HG03039 (cell line): ENCODE data around the gene IL15RA.
"Not testable (repeated sequence)": the region's sequence is repeated elsewhere in the genome, so short reads cannot be mapped to it uniquely, and the experiment has no call there.

ENCODE experiments used
- ATAC-seq: cut with Tn5 transposase; IDR thresholded peaks from one replicate; pipeline ENCODE4 v1.9.1; 2021; ENCODE audit warnings: mild to moderate bottlenecking, moderate library complexity; ENCODE audit not compliant: unreplicated experiment

The IL15RA gene

DNA sequence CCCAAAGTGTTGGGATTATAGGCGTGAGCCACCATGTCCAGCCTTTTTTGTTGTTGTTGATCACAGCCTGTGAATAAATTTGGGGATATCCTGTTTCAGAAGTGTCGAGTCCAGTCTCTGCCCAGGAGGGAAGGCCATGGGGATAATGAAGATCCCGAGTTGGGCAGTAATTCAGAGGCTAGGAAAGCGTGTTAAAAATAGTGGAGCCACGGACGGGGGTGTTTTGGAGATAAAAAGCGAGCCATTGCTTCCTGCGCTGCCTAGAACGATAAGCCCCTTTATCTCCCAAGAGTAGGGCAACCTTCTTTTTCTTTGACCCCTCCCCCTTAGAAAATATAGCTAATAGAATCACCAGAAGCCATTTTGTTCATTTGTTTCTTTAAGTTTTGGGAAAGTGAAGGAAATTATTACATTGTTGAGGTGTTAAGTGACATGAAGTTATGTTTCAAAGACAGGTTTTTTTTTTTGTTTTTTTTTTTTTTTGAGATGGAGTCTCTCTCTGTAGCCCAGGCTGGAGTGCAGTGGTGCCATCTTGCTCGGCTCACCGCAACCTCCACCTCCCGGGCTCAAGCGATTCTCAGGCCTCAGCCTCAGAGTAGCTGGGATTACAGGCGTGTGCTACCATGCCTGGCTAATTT lies 43.3 kb downstream of the IL15RA start:
- ATAC-seq, result no peak

GRCh38 chr10:5932345-5932744 lies 45.0 kb downstream of the IL15RA start:
- ATAC-seq, result no peak

DNA sequence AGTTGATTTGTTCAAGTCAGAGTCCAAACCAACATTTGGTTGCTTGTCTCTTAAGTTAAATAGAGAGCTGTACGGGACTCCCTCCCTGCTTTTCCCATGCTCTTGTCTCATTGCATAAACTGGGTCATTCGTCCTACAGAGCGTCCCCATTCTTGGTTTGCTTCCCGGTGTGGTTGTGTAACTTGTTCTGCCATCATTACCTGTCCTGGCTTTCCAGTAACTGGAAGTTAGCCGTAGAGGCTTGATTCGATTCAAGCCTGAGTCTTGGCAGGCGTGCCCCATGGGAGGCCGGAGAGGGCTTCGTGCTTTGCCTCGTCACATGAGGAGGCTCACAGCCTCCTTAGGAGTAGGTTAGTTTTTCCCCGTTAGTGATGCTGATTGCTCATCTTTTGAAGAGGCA lies 47.1 kb downstream of the IL15RA start:
- no peak for ATAC-seq

- no peak for ATAC-seq
Observed at GRCh38 chr10:5929442-5929841, 47.9 kb downstream of the IL15RA start.

GRCh38 chr10:5927306-5927705 lies 50.0 kb downstream of the IL15RA start:
- no peak for ATAC-seq

DNA sequence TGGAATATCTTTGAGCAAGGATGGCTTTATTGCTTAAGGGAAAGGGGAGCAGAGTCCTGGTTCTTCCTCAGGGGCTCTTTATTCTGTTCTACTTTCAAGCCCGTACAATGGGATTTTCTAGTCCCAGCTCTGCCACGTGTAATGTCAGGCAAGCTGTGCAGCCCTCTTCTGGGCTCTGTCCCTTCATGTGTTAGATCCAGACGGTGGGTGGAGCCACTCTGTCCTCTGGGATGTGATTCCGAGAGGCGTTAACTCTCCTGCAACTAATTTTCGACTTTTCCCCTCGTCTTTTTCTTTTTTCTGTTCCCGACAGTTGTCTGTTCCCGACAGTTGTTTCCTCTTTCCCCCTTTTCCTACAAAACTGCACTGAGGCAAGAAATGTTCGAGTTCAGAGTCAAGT lies 52.5 kb downstream of the IL15RA start:
- ATAC-seq, result no peak

- no peak for ATAC-seq
Observed at GRCh38 chr10:5921746-5922145, 55.6 kb downstream of the IL15RA start.

GRCh38 chr10:5919568-5919967 lies 57.8 kb downstream of the IL15RA start:
- no peak for ATAC-seq

GRCh38 chr10:5918763-5919162 lies 58.6 kb downstream of the IL15RA start:
- no peak for ATAC-seq

- ATAC-seq, result no peak
Observed at GRCh38 chr10:5917305-5917704, 60.0 kb downstream of the IL15RA start.

- no peak for ATAC-seq
Observed at GRCh38 chr10:5915451-5915850, 61.9 kb downstream of the IL15RA start.

DNA sequence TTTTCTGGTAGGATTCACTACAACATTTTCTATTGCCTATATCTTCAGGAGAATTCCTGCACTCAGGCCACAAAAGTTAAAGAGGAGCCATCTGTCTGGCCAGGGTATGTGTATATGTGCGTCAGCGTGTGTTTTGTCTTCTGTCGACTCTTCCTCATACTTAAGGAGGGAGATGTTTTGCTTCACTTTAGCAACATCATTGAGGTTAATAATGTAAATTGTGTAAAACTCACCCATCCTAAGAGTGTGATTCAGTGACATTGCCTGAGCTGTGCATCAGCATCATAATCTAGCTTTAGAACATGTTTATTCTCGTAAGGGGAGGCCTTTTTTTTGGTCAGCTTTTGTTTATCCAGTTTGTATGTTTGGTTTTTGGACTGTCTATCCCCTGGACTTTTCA lies 63.6 kb downstream of the IL15RA start:
- ATAC-seq, result no peak

DNA sequence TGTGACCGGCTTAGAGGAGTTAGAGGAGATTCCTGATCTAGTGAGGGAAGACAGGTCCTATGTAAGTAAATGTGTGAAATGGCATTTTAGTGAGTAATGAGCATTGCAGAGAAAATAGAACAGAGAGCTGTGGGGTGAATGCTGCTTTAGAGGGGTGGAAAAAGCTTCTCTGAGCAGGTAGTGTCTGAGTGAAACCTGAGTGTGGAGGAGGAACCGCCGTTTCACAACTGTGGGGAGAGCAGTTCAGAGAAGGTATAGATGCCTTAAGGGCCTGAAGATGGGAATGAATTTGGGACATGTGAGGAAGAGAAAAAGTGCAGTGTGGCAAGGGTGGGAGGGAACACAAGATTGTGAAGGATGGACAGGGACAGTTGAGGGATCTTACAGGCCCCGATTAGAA lies 65.7 kb downstream of the IL15RA start:
- no peak for ATAC-seq

DNA sequence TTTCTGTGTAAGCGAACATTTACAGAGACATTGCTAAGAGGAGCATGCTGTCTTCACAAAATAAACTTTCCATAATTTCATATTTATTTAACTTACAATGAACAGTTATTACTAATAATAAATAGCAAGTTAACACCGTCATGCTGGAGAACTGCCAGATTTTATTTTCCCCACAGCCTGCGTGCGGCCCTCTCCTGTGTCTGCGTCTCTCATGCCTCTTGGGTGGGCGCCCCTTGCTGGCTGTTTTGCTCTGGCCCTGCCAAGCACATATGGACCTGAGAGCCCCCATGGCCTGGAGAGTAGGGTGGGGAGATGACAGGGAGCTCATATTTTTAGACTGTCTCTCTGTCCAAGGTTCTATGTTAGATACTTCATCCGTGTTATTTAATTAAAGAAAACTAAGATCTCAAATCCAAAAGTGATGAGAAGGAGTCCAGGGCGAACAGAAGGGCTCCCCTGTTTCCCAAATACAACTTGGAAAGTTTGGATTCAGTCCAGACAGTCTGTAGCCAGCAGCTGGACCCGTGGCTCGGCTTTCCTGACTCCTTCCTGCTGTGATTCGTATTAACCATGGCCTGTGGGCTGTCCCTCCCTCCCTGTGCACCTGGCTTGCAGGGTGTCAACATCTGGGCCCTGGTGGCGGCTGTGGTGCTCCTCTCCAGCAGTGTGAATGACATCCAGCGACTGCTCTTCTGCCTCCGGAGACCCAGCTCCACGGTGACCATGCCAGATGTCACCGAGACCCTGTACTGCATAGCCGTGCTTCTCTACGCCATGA lies 66.8 kb downstream of the IL15RA start:
- no peak for ATAC-seq

DNA sequence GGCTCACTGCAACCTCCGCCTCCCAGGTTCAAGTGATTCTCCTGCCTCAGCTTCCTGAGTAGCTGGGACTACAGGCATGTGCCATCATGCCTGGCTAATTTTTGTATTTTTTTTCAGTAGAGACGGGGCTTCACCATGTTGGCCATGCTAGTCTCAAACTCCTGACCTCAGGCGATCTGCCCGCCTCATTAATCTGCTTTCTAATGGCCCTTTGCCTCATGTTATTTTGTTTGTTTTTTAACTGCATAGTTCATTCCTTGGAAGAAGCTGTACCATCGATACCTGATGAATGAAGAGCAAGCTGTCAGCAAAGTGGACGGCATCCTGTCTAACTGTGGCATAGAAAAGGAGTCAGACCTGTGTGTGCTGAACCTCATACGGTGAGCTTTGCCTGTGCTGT lies 68.7 kb downstream of the IL15RA start:
- ATAC-seq, result not testable (repeated sequence)

DNA sequence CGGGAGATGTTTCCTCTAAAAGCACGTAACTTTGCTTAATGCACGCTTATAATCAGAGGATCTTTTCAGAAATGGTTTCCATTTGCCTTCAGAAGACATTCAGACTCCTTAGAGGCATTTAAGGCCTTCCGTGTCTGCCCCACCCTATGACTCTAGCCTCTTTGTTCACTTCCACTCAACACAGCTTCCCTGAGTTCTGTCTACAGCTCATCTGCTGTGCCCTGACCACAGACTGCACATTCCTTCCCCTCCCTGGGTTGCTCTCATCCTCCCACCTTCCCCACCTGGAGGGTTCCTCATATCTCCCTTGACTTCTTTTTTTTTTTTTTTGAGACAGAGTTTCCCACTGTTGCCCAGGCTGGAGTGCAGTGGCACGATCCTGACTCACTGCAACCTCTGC lies 70.7 kb downstream of the IL15RA start:
- no peak for ATAC-seq

DNA sequence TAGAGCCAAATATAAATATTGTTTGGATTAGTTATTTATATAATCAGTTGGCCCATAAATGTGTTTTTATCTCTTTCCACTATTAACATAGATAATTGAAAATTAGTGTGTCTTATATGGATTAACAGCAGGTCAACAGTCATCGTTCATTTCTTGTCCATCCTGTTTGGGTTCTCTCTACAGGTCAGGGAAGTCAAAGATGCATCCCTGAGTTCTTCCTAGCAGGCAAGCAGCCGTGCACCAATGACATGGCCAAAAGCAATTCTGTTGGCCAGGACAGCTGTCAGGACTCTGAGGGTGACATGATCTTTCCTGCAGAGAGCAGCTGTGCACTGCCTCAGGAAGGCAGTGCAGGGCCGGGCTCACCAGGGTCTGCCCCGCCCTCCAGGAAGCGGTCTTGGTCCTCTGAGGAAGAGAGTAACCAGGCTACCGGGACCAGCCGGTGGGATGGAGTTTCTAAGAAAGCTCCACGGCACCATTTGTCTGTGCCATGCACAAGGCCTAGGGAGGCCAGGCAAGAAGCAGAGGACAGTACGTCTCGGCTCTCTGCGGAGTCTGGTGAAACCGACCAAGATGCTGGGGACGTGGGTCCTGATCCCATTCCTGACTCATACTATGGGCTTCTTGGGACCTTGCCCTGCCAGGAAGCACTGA lies 71.4 kb downstream of the IL15RA start:
- no peak for ATAC-seq

DNA sequence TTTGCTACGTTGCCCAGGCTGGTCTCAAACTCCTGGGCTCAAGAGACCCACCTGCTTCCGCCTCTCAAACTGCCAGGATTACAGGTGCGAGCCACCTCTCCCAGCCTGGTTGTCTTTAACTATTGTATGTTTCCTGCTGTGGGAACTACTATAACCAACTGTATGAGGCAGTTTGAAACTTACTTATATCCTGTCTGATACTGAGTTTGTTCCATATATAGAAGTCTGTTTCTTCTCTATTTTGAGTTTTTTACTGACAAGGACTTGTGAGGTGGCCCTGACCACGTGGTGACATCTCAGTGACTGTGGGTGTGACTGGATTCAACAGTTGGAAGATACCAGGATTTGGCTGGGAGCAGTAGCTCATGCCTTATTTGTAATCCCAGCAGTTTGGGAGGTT lies 73.1 kb downstream of the IL15RA start:
- ATAC-seq, result peak; percentile 89

DNA sequence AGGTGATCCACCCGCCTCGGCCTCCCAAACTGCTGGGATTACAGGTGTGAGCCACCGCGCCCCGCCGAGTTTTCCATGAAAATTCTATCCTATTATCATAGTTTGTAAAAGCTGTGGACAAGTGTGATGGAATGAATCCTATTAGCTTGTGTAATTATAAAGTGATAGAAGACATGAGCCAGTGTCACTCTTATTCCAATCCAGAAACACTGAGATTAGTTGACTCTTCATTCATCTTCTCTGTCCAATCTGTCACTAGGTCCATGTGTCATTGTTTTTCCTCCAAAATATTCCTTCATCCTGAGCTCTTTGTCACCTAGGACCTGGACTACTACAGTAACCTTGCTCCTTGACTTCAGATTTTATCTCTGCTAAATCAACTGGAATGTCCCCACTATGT lies 73.8 kb downstream of the IL15RA start:
- ATAC-seq, result no peak

DNA sequence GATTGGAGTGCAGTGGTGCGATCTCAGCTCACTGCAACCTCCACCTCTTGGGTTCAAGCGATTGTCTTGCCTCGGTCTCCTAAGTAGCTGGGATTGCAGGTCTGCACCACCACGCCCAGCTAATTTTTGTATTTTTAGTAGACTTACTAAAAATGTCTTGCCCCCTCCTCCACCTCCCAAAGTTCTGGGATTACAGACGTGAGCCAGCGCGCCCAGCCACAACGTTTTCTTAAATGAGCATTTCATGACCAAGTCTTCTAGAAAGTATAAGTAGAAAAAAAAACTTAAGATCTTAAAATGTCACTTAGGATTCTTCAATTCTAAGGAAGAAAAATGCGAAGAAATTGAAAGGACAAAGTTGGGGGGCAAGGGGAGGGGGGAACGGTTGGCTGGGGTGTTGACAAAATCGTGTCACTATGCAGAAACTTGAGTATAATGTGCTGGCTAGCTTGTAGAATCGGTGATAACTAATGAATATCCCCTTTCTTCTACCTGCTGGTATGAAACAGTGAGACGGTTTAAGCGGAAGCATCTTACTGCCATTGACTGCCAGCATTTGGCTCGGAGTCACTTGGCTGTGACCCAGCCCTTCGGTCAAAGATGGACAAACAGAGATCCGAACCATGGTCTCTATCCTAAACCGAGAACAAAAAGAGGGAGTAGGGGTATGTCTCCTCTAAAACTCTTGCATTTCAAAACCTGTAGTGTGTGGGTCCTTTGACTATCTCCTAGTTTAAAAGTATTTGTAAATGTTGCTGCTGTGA lies 74.7 kb downstream of the IL15RA start:
- no peak for ATAC-seq
